GM21528 (cell line): ENCODE data around the gene ADAMTS3.

Experiments
- ATAC-seq: cut with Tn5 transposase; IDR thresholded peaks from one replicate; pipeline ENCODE4 v1.9.1; 2021; ENCODE audit warnings: mild to moderate bottlenecking, moderate library complexity; ENCODE audit not compliant: unreplicated experiment, low FRiP score

The ADAMTS3 gene

GRCh38 chr4:72424006-72424405 is 145.0 kb downstream of the ADAMTS3 start:
- no peak for ATAC-seq

GRCh38 chr4:72422416-72422815 is 146.6 kb downstream of the ADAMTS3 start:
- no peak for ATAC-seq

GRCh38 chr4:72418458-72418857 is 150.6 kb downstream of the ADAMTS3 start:
- no peak for ATAC-seq

DNA sequence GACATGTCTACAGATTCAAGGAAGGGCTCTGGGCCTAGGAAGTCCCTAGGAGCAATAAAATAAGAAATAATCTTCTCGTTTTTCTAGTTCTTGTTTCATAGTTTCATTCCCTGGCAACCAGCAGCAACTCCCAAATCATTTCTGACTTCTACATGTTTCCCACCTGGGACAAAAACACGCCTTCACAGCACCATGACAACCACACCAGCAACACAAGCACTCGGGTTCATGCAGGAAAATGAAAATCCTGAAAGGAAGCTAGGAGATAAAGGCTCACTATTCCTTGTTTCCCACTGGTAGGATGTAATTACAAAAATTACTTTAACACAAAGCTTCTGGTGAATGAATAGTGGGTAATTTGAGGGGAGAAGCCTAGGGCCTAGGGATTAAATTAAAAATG is 158.9 kb downstream of the ADAMTS3 start:
- ATAC-seq: no peak

GRCh38 chr4:72408568-72408967 is 160.5 kb downstream of the ADAMTS3 start:
- no peak for ATAC-seq

DNA sequence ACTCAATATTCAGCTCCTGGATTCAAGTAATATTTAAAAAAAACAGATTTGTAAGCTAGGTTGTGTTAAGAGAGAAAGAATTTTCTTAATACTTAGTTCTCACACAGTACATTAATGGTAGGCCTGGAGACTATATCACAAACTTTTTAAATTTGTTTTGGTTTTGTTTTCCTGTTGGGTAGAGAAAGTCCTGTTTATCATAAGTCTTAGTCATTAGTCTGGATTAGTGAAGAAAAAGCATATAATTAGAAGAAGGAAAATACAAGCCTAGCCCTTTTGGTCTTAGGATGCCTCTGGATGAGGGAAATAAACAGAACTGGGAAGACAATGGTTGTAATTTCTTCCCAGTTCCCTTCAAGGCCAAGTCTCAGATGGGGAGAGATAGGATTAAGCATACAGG is 163.6 kb downstream of the ADAMTS3 start:
- no peak for ATAC-seq

GRCh38 chr4:72397314-72397713 is 171.7 kb downstream of the ADAMTS3 start:
- ATAC-seq: no peak

DNA sequence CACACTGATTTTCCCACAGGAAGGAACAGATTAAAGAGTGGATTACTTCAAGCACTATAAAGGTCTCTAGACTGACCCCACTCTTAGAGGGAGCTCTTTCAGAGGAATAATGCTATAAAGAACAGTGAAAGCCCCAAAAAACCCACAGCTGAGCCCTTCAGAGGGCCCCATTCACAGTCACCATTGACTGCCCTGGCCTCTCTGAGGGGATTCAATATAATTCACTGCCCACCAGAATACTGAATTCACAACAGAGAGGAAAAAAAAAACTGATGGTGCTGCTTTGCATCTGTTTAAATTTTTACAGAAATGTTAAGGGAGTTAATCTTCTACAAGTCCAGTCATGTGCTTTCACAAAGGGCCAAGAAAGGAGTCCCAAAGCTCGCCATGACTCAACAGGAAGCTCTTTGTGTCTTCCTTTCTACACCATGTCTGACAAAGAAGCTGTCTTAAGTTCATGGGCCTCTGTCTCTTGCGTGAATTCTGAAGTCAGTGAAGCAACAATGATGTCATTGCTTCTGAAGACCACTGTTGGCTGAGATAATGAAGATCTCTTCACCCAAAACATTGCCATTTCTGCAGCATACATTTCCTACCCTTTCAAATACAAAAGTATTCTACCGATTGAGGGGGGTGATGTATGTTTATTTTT is 174.9 kb downstream of the ADAMTS3 start:
- ATAC-seq: no peak

DNA sequence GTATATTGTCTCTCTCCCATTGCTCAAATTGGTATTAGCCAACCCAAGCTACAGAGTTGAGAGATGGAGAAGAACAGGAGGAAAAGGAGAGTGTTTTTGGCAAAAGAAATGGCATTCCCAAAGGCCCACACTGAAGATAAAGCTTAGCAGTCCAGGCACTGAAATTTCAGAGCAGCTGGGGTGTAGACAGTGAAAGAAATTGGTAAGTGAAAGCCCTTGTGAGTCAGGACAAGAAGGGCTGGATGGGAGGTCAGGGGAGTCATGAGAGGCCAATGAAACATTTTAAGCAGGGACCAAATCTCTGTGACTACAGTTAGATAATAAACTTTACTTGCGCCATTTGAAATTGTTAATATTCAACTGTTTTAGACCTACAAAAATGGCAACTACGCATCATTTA is 177.7 kb downstream of the ADAMTS3 start:
- no peak for ATAC-seq

DNA sequence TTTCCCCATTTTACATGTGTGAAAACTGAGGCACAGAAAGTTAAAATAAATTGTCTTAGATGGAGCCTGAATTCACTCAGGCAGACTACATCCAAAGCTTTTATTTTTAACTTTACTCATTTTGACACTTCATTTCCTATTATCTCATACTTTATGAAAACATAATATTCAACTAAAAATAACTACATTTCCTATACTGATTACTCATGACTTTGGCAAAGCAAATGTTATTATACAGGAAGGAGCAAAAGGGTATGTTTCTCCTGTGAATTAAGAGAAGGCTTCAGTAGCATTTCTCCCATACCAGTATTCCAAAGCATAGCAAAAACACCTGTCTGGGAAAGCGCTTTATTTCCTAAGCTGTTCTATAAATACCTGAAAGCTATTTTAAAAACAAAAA is 178.6 kb downstream of the ADAMTS3 start:
- ATAC-seq: no peak

DNA sequence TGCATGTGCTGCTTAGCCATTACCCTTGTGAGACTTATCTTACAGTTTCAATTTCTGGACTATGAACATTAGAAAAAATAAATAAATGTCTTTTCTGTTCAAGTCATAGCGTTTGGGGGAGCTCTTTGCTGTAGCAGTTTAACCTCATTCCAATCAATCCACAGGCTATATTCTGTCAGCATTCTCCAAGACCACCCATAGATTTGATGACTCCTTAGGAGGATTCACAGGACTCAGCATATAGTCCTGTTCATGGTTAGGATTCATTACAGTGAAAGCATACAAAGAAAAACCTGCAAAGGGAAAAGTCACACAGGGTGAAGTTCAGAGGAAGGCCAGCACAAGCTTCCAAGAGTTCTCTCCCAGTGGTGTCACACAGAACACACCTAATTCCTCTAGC is 180.5 kb downstream of the ADAMTS3 start:
- no peak for ATAC-seq

DNA sequence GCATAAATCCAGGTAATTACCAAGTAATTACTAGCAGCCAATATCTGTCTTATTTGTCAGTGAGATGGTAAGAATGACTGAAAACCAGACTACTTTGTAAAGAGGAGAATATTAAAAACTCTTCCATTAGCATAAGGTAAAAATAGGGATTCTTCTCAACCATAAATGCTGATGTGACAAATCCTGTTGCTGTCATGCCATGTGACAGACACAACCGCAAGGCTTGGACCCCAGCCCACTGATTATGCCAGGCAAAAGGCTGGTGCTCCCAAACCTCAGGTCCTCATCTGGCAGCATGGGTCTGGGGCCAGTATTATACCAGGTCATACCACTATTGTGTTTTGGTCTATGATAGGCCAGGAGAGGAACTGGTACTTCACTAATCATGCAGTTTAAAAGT is 181.1 kb downstream of the ADAMTS3 start:
- ATAC-seq: no peak

GRCh38 chr4:72383439-72383838 is 185.6 kb downstream of the ADAMTS3 start:
- no peak for ATAC-seq

GRCh38 chr4:72378901-72379300 is 190.1 kb downstream of the ADAMTS3 start:
- no peak for ATAC-seq

GRCh38 chr4:72377491-72378194 is 191.4 kb downstream of the ADAMTS3 start:
- no peak for ATAC-seq

DNA sequence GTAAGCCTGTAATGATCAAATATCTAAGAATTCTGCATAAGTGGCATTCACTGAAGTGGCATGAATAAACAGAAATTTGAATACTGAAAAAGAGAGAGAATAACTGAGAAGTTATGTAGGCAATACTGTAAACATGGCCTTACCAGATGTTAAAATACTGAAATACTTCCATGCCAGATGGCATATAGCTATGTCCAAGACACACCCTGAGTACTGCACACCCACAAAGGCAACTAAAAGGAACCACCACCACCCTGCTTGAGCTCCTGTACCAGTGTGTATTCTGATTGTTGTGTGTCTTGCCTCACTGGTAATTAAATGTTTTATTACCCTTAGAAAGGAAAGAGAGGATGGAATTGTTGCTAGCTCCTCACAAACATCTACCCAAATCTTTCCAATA is 192.1 kb downstream of the ADAMTS3 start:
- no peak for ATAC-seq

DNA sequence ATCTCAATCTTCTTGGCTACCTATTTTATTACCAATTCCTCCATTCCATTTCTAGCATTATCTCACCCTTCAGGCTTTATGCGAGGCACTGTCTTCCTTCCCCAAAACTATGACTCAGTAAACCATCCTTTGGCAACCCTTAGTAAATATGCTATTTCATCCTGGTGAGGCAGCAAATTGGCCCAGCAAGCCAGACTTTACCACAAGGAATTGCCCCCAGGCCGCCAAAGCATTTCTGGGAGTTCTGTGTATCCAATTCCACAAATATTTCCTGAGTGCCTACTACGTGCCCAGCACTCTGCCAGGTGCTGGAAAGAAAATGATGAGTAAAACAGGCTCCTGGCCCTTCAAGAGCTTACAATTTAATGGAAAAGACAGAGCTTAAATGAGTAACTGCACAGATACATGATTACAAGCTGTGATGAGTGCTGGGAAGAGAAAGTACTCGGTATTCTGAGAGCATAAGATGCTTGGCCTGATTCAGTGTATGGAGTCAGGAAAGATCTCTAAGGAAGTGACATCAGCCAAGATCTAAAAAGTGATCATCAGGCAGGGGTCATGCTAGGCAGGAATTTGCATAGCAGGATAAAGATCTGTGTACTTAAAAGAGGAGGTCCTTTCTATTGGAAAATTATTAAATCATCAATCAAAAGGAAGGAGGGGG is 193.8 kb downstream of the ADAMTS3 start:
- ATAC-seq: no peak

- no peak for ATAC-seq
These were observed 194.9 kb downstream of the ADAMTS3 start for GRCh38 chr4:72374159-72374558.

GRCh38 chr4:72366601-72367000 is 202.4 kb downstream of the ADAMTS3 start:
- ATAC-seq: no peak

DNA sequence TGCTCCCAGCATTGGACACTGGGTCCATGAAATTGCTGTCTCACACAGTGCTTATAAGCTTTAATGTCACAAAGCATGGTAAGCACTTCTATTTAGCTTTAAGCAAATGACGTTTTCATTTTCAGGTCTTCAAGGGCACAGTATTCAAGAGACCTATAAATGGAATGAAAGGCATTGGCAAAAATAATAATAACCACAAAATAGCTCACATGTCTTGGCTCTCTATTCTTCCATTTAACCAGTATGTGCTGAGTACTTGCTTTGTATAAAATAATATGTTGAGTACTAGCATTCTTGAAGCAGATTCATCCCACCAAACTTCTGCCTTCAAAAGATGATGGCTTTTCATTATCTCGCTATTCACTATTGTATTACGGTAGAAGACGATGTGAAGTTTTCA is 203.0 kb downstream of the ADAMTS3 start:
- no peak for ATAC-seq

DNA sequence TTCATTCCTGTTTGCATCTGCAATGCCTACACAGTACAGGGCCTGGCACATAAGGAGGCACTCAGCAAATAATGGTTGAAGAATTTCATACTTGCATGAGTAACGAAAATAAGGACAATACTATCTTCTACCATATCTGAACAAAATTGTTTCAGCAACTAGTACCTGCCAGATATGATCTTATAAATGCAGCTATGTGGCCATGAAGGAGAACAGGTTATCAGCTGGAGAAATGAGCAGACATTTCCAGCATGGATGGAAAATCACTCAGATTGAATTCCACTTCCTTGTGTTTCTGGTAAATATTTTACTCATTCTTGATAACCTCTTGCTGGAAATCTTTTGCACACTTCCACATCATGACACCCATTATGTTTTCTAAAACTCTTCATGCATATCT is 204.0 kb downstream of the ADAMTS3 start:
- no peak for ATAC-seq

DNA sequence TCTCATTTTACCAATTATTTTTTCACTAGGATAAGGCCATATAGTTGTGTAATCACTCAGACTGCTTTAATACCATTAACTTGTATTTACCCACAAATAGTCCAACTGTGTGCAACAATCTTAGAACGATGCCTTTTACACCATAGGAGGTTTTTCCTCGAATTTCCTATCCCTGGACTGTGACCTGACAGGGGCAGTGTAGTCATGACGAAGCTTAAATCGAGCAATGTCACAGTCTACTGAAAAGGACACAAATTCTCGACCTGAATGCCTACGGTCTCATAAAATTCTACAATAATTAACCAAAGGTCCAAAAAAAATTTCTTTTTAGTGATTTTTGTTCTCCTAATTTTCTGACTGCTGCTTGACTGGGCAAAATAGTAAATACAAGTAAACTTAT is 208.9 kb downstream of the ADAMTS3 start:
- no peak for ATAC-seq
